Upper lobe of left lung (tissue), 4 donors: ENCODE results near the gene ARG2.

Experiments
- POLR2A ChIP-seq, 4 donors: fragments of 450-650 bp; IDR thresholded peaks; one replicate each; pipeline ENCODE4 v1.5.1; 2016 to 2017; ENCODE audit warnings: antibody characterized with exemption in 4 of 4, mild to moderate bottlenecking in 2 of 4
- TF ChIP-seq, protein P1 (sequence below), 6 experiments: fragments of 450-650 bp in 4 of 6; fragments of 200-600 bp in 2 of 6; sonication (generic) in 2 of 6; IDR thresholded peaks; one replicate each; pipeline ENCODE4 v1.5.1; 2016 to 2019; ENCODE audit warnings: antibody characterized with exemption in 6 of 6

DNA sequence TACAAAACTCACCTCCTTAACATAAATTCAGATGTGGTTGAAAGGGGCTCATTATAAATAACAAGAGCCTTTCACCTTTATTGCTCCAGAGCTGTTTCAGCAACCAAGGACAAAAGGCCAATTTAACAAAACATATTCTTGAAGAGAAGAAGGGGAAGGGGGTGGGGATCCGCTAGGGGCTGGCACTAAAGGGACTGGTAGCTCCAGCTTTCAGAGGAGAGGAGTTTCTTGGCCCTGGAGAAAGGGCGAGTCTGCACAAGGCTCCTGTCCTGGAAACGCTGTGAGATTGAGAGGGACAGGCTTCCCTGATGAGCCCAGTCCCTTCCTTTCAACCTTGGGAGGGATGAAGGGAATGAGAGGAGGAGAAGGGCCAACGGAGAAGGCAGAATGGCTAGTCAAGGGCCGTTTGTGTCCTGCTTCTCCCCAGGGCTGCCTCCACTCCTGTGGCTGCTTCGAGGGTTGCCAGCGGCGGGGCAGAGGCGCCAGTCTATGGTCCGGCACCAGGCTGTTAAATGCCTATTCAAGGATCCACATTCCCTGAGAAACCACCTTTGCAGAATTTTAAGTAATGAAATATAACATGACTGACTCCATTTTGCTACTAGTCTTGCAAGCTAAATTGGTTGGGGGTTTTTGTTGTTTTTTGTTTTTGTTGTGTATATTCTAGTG lies 9.9 kb upstream of the ARG2 start:
- TF ChIP-seq, protein P1, sequence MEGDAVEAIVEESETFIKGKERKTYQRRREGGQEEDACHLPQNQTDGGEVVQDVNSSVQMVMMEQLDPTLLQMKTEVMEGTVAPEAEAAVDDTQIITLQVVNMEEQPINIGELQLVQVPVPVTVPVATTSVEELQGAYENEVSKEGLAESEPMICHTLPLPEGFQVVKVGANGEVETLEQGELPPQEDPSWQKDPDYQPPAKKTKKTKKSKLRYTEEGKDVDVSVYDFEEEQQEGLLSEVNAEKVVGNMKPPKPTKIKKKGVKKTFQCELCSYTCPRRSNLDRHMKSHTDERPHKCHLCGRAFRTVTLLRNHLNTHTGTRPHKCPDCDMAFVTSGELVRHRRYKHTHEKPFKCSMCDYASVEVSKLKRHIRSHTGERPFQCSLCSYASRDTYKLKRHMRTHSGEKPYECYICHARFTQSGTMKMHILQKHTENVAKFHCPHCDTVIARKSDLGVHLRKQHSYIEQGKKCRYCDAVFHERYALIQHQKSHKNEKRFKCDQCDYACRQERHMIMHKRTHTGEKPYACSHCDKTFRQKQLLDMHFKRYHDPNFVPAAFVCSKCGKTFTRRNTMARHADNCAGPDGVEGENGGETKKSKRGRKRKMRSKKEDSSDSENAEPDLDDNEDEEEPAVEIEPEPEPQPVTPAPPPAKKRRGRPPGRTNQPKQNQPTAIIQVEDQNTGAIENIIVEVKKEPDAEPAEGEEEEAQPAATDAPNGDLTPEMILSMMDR (IDR thresholded peaks at IDR 0.05) = no peak
- no peak for TF ChIP-seq POLR2A (IDR thresholded peaks at IDR 0.05)
